Peyer's patch (tissue), 4 donors: ENCODE results near the gene L3MBTL4. TPM values are rescaled to one million over a fixed set of nuclear protein-coding genes. Genes with fewer than 3 reads are reported as not detected.

Experiments used
- DNase-seq, 3 donors: peaks; one replicate each; pipeline ENCODE4 v3.0.0-alpha.2; 2017 to 2019
- H3K27ac ChIP-seq, 4 donors: fragments of 200-600 bp; sonication (generic); one replicate each; pipeline ENCODE4 v1.5.1; 2016 to 2019
- H3K27me3 ChIP-seq, 2 donors: fragments of 200-600 bp; sonication (generic); one replicate each; pipeline ENCODE4 v1.5.1; 2019
- H3K36me3 ChIP-seq, 3 donors: fragments of 200-600 bp; sonication (generic); one replicate each; pipeline ENCODE4 v1.5.1; 2016 to 2019
- H3K4me1 ChIP-seq, 4 donors: fragments of 200-600 bp; sonication (generic); one replicate each; pipeline ENCODE4 v1.5.1; 2016 to 2019
- H3K4me3 ChIP-seq, 4 donors: fragments of 200-600 bp; sonication (generic); 1 replicate in 3 of 4; 2 replicates in 1 of 4; pipeline ENCODE4 v1.5.1; 2016 to 2019; ENCODE audit warnings: mild to moderate bottlenecking in 1 of 4
- H3K9me3 ChIP-seq, 4 donors: fragments of 200-600 bp; sonication (generic); one replicate each; pipeline ENCODE4 v1.5.1; 2016 to 2019; ENCODE audit warnings: mild to moderate bottlenecking in 1 of 4
- CTCF ChIP-seq, 6 experiments: fragments of 450-650 bp in 4 of 6; fragments of 200-600 bp in 2 of 6; sonication (generic) in 1 of 6; IDR thresholded peaks; one replicate each; pipeline ENCODE4 v1.5.1; 2017 to 2019; ENCODE audit warnings: antibody characterized with exemption in 6 of 6, mild to moderate bottlenecking in 3 of 6, moderate library complexity in 1 of 6
- POLR2A ChIP-seq, 2 donors: fragments of 450-650 bp; IDR thresholded peaks; one replicate each; pipeline ENCODE4 v1.5.1; 2017; ENCODE audit warnings: antibody characterized with exemption in 2 of 2, mild to moderate bottlenecking in 2 of 2, moderate library complexity in 2 of 2
- total RNA-seq, 4 donors: library from RNA; depleted of rRNA; stranded (reverse); fragments of >200 nt; gene quantifications; one replicate each; pipeline ENCODE4 v1.1.0, GENCODE V29; 2016

Gene L3MBTL4
- total RNA-seq, 4 donors from 2014 or later: 6.5 to 25.6 (median 13.7) TPM

GRCh38 chr18:6428851-6429395 lies 14.2 kb upstream of the L3MBTL4 start:
- TF ChIP-seq POLR2A (IDR thresholded peaks at IDR 0.05) (no peak), CTCF (IDR thresholded peaks at IDR 0.05) (no peak)
- no peaks in the 10 kb centered on the region for H3K27me3 ChIP-seq
- DNase-seq: no peak

GRCh38 chr18:6427286-6427685 lies 12.6 kb upstream of the L3MBTL4 start:
- no peaks in the 10 kb centered on the region for H3K4me1 ChIP-seq
- H3K9me3 ChIP-seq: no peaks in the 10 kb centered on the region
- no peak for TF ChIP-seq CTCF (IDR thresholded peaks at IDR 0.05)
- no peak for TF ChIP-seq POLR2A (IDR thresholded peaks at IDR 0.05)
- H3K27ac ChIP-seq: no peak overlapping the region
- no peak overlapping the region for H3K4me3 ChIP-seq
- DNase-seq: no peak
- no peaks in the 10 kb centered on the region for H3K36me3 ChIP-seq
- no peaks in the 10 kb centered on the region for H3K27me3 ChIP-seq

More at GRCh38 chr18:6428851-6429395, 14.2 kb upstream of the L3MBTL4 start:
- H3K9me3 ChIP-seq: no peaks in the 10 kb centered on the region
- H3K36me3 ChIP-seq: no peaks in the 10 kb centered on the region
- no peaks in the 10 kb centered on the region for H3K4me1 ChIP-seq
- H3K27ac ChIP-seq: no peak overlapping the region
- H3K4me3 ChIP-seq: no peak overlapping the region

- H3K27ac ChIP-seq: no peak overlapping the region
Observed at GRCh38 chr18:6423289-6423688, 8.6 kb upstream of the L3MBTL4 start.

GRCh38 chr18:6414118-6414722 lies 491 bp downstream of the L3MBTL4 start:
- Histone ChIP-seq H3K4me1 (no peaks in the 10 kb centered on the region), H3K9me3 (no peaks in the 10 kb centered on the region), H3K27ac (peak overlapping the region; percentile 73 to 95 (median 83)), H3K4me3 (peak overlapping the region; percentile 58 to 98 (median 72)), H3K27me3 (no peaks in the 10 kb centered on the region), H3K36me3 (no peaks in the 10 kb centered on the region)
- peak in 3 of 6 experiments; percentile 33 to 46 (median 42) for TF ChIP-seq CTCF (IDR thresholded peaks at IDR 0.05)
- TF ChIP-seq POLR2A (IDR thresholded peaks at IDR 0.05): peak; percentile 63 to 64
- peak; percentile 40 to 89 (median 87) for DNase-seq

More at GRCh38 chr18:6423289-6423688, 8.6 kb upstream of the L3MBTL4 start:
- TF ChIP-seq CTCF (IDR thresholded peaks at IDR 0.05) (no peak), POLR2A (IDR thresholded peaks at IDR 0.05) (no peak)
- Histone ChIP-seq H3K4me1 (no peaks in the 10 kb centered on the region), H3K4me3 (no peak overlapping the region), H3K27me3 (no peaks in the 10 kb centered on the region), H3K36me3 (no peaks in the 10 kb centered on the region), H3K9me3 (no peaks in the 10 kb centered on the region)
- DNase-seq: no peak

GRCh38 chr18:6413579-6414117 lies 1.1 kb downstream of the L3MBTL4 start:
- no peaks in the 10 kb centered on the region for H3K27me3 ChIP-seq
- TF ChIP-seq POLR2A (IDR thresholded peaks at IDR 0.05) (no peak), CTCF (IDR thresholded peaks at IDR 0.05) (no peak)
- H3K4me1 ChIP-seq: no peaks in the 10 kb centered on the region
- no peaks in the 10 kb centered on the region for H3K36me3 ChIP-seq
- DNase-seq: peak in 1 of 3 donors; percentile 49
- H3K4me3 ChIP-seq: peak overlapping the region; percentile 58 to 98 (median 72)
- peak overlapping the region; percentile 73 to 95 (median 83) for H3K27ac ChIP-seq
- no peaks in the 10 kb centered on the region for H3K9me3 ChIP-seq
